ENCODE results near the gene VPREB3. TPM values are rescaled to one million over a fixed set of nuclear protein-coding genes. Genes with fewer than 3 reads are reported as not detected.
A peak's percentile ranks its signal among the peaks of the same experiment; 100 is the strongest.

The VPREB3 gene
- total and polyA plus RNA-seq, 10 of the 15 experiments (the other 5 are each of a cell fraction or from before 2014, with no cell fraction given) = 0.75 to 79.5 (median 23.8) TPM

DNA sequence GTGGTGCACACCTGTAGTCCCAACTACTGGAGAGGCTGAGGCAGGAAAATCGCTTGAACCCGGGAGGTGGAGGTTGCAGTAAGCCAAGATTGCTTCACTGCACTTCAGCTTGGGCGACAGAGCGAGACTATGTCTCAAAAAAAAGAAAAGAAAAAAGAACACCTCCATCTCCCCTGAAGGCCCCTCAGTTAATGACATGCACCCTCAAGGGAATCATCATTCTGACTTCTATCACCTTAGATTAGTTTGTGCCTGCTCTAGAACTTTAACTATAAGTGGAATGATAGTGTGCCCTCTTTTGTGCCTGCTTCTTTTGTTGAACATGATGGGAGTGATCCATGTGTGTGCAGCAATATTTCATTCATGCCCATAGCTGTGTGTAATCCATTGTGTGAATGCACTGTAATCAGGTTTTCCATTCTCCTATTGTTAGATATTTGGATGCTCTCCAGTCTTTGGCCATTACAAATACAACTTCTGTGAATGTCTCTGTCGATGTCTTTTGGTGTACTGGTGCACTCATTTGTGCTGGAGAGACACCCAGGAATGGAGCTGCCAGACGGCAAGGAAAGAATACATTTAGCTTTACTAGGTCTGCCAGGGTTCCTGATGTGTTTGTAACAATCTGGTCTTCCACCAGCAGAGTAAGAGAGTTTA lies 883 bp upstream of the VPREB3 start:
- ChIA-PET RAD21 (ENCODE audit: unreplicated experiment) (interaction anchor here (1.6 kb wide), 1 partner anchor 34 kb away, joined by 3 read pairs; no protein-coding TSS in a partner anchor), SMC1A (ENCODE audit: uncharacterized antibody, unreplicated experiment) (interaction anchor here (1.0 to 2.0 kb wide), 2 partner anchors 12 to 57 kb away, joined by 3 to 7 read pairs; partner anchors contain the start of gene CHCHD10), POLR2A (interaction anchor here (0.7 to 1.4 kb wide), 4 partner anchors 8 to 67 kb away, joined by 3 to 7 read pairs (median 3); no protein-coding TSS in a partner anchor), CTCF (interaction anchor here (0.7 to 1.9 kb wide), 4 partner anchors 11 to 164 kb away, joined by 3 to 8 read pairs (median 4); partner anchors contain the start of gene MIF)
- H3K4me2 ChIP-seq (ENCODE audit: control insufficient read depth, insufficient read depth) = no peak overlapping the region
- H3K4me3 ChIP-seq = no peak overlapping the region
- no peaks in the 10 kb centered on the region for H3K79me2 ChIP-seq (ENCODE audit: control insufficient read depth, insufficient read depth, low read length)
- no peak for DNase-seq (ENCODE audit: low read depth, low spot score)
- in situ Hi-C loops (cut with MboI) = no loop called here
- H3K27me3 ChIP-seq (replicated peaks in 1 of 2; ENCODE audit: control insufficient read depth in 2 of 2, insufficient read depth in 2 of 2, low read length in 1 of 2) = no peaks in the 10 kb centered on the region
- no TSS peak for BruUV-seq (replicated peaks)
- no peaks in the 10 kb centered on the region for H4K20me1 ChIP-seq (ENCODE audit: control insufficient read depth, insufficient read depth)
- no peak for TF ChIP-seq LARP7 (IDR thresholded peaks at IDR 0.05)
- TF ChIP-seq, protein P1, sequence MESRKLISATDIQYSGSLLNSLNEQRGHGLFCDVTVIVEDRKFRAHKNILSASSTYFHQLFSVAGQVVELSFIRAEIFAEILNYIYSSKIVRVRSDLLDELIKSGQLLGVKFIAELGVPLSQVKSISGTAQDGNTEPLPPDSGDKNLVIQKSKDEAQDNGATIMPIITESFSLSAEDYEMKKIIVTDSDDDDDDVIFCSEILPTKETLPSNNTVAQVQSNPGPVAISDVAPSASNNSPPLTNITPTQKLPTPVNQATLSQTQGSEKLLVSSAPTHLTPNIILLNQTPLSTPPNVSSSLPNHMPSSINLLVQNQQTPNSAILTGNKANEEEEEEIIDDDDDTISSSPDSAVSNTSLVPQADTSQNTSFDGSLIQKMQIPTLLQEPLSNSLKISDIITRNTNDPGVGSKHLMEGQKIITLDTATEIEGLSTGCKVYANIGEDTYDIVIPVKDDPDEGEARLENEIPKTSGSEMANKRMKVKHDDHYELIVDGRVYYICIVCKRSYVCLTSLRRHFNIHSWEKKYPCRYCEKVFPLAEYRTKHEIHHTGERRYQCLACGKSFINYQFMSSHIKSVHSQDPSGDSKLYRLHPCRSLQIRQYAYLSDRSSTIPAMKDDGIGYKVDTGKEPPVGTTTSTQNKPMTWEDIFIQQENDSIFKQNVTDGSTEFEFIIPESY (IDR thresholded peaks at IDR 0.05) = no peak
- no peak for TF ChIP-seq GATAD2B (conservative IDR thresholded peaks at IDR 0.05; ENCODE audit: low read depth)
- no peak for TF ChIP-seq ZBTB40 (IDR thresholded peaks at IDR 0.05; ENCODE audit: borderline replicate concordance)
- TF ChIP-seq KDM1A (IDR thresholded peaks at IDR 0.05; ENCODE audit: borderline replicate concordance) = no peak
- H3K4me1 ChIP-seq (ENCODE audit: control insufficient read depth, insufficient read depth, low read length) = peaks cover 30% of the 10 kb centered on the region
- no peak for FAIRE-seq
- intact Hi-C loops (cut with micrococcal nuclease; ENCODE audit: unreplicated experiment) = no loop called here
- 19% methylated on average over 6 of the region's 6 CpGs for WGBS (ENCODE audit: insufficient coverage, insufficient replicate concordance, low lambda C conversion rate, missing lambda C conversion rate)
- no peak overlapping the region for H3K9ac ChIP-seq (ENCODE audit: control insufficient read depth, insufficient read depth, low read length)
- H2AFZ ChIP-seq (ENCODE audit: control insufficient read depth, low read depth, low read length) = peak overlapping the region; percentile 21; the same call in 1 of the 2 replicates
- H3K9me3 ChIP-seq (replicated peaks; ENCODE audit: control insufficient read depth, insufficient read depth, low read length) = no peaks in the 10 kb centered on the region
- no peaks in the 10 kb centered on the region for H3K36me3 ChIP-seq (ENCODE audit: control insufficient read depth in 2 of 2, insufficient read depth in 2 of 2, low read length in 1 of 2)
- no peak overlapping the region for H3K27ac ChIP-seq (ENCODE audit: control insufficient read depth, insufficient read depth)
- no peak for ATAC-seq

All from GM12878 (cell line).